Activated CD4-positive, alpha-beta T cell treated with anti-CD3 and anti-CD28 coated beads, Interleukin-2, amount 50 U/mL, for 4 hours (primary cell): ENCODE results near the gene ABCC6.
"Not testable (repeated sequence)": the region's sequence is repeated elsewhere in the genome, so short reads cannot be mapped to it uniquely, and the experiment has no call there.

ENCODE experiments used
- DNase-seq, 2 experiments: peaks; one replicate each; pipeline ENCODE4 v3.0.0-alpha.2; 2020

Gene ABCC6

DNA sequence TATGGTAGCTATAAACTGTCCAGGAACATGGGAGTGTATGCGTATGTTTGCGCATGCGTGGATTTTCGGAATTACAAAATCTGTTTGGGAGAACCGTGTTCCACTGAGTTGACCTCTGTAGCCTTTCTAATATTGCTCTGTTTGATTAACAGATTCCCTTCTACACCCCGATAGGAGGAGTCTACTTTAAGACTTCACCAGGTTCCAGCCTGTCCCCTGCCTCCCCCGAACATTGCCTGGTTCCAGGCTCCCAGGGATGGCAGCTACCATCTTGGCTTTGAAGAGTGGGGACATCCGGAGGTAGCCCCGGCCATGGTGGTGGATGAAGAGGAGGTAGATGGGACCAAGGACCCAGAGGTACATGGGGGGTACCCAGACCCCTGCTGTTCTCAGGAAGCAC is 1.9 kb downstream of the ABCC6 start:
- not testable (repeated sequence) for DNase-seq

DNA sequence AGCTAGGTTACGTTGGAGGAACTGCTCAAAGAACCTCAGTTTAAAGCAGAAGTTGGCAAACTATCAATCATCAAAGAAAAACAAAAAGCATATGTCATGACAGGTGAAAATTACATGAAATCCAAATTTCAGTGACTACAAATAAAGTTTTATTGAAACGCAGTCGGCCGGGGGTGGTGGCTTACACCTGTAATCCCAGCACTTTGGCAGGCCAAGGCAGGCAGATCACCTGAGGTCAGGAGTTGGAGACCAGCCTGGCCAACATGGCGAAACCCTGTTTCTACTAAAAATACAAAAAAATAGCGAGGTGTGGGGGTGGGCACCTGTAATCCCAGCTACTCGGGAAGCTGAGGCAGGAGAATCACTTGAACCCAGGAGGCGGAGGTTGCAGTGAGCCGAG is 2.8 kb downstream of the ABCC6 start:
- DNase-seq, result not testable (repeated sequence)

GRCh38 chr16:16218787-16219186 is 4.5 kb downstream of the ABCC6 start:
- not testable (repeated sequence) for DNase-seq

GRCh38 chr16:16218349-16218748 is 4.9 kb downstream of the ABCC6 start:
- not testable (repeated sequence) for DNase-seq

DNA sequence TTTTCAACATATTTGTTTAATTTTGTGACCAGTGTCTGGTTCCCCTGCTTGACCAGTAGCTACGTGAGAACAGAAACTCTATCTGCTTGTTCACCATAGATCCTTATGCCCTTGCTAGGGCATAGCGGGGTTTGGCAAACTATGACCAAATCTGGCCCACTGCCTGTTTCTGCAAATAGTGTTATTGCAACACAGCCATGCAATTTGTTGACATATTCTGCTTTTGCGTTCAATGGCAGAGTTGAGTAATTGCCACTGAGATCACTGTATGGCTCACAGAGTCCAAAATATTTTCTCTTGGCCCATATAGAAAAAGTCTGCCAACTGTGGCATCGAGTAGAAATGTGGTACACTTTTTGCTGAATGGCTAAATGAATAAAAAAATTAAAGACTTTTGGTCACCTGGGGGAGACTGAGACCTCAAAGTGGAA is 9.4 kb downstream of the ABCC6 start:
- DNase-seq, result not testable (repeated sequence)

DNA sequence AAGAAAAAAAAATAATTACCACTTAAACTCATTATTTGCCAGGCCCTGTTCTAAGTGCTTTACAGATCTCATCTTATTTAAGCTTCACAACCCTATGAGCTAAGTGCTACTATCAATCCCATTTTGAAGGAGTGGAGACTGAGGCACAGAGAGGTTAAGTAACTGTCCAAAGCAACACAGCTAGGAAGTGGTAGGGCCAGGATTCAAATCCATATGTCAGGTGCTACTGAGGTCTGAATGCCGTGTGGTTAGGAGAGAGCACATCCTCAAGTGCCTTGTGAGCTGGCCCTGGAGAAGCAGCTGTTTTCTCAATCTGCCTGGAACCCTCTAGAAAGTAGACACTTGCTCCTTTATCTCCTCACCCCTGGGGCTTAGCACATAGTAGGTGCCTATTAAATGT is 11.9 kb downstream of the ABCC6 start:
- not testable (repeated sequence) for DNase-seq

DNA sequence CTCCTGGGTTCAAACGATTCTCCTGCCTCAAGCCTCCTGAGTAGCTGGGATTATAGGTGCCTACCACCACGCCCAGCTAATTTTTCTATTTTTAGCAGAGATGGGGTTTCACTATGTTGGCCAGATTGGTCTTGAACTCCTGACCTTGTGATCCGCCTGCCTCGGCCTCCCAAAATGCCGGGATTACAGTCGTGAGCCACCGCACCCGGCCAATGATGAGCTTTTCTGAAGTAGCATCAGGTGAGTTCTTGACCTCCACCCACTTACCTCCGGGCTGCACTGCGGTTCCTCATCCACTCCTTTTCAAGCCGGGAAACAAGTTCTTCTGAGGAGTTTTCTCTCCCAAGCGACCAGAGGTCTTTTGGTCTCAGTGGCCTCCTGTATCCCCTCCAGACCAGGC is 14.8 kb downstream of the ABCC6 start:
- DNase-seq, result not testable (repeated sequence)

GRCh38 chr16:16207787-16208334 is 15.4 kb downstream of the ABCC6 start:
- not testable (repeated sequence) for DNase-seq

- not testable (repeated sequence) for DNase-seq
Measured at GRCh38 chr16:16207097-16207786, 16.1 kb downstream of the ABCC6 start.

DNA sequence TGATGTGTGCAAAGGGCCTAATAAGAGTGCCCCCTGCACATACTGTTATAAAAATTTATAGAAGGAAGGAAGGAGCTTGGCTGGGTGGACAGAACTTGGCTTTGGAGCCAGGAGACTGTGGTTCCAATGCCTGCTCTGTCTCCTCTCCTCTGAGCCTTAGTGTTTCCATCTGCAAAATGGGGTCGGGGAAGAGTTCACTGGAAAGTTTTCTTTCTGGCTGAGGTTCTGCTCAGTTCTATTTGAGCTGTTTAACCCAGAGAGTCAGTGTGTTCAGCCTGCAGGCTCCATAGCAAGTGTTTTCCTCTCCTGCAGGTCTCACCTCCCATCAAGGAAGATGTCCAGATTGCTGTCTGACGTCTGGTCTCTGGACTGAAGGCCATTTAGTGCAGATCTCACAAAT is 17.4 kb downstream of the ABCC6 start:
- not testable (repeated sequence) for DNase-seq

GRCh38 chr16:16204552-16204951 is 18.7 kb downstream of the ABCC6 start:
- DNase-seq, result not testable (repeated sequence)

- DNase-seq, result not testable (repeated sequence)
Measured at GRCh38 chr16:16203494-16203893, 19.8 kb downstream of the ABCC6 start.

DNA sequence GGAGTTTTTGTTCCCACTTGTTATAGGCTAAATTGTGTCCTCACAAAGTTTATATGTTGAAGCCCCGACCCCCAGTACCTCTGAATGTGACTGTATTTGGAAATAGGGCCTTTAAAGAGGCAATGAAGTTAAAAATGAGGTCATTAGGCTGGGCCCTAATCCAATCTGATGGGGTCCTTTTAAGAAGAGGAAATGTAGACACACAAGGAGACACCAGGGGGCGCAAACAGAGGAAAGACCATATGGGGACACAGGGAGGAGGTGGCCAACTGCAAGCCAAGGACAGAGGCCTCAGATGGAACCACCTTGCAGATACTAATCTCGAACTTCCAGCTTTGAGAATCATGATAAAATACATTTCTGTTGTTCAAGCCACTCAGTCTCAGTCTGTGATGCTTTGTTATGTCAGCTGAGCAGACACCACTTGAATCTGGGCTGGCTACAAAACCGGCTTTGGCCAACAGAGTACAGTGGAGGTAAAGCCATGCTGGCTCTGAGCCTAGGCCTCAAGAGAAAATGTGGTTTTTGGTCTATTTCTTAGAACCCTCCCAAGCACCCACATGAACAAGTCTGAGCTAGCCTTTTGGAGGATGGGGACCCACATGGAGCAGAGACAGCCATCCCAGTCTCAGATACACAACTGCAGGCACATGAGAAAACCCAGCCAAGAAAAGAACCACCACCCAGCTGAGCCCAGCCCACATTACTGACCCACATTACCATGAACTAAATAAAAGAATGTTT is 20.7 kb downstream of the ABCC6 start:
- DNase-seq, result peak in 1 of 2 experiments; percentile 5

DNA sequence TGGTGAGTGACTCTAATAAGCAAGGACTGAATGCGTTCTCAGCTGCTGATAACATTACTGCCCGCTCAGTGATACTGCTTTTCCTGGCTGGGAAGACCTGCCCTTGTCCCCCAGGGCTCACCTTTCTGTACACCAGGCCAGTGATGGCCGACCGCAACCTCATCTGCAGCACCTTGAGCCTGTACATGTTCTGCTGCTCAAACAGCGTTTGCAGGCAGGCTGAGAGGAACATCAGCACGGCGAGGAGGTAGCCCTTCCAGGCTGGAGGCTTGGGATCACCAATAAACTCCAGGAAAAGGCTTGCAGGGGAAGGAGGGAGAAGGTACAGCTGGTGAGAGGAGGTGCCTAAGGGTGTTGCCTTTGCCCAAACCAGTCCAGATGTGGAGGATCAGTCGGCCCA is 21.4 kb downstream of the ABCC6 start:
- DNase-seq, result not testable (repeated sequence)

DNA sequence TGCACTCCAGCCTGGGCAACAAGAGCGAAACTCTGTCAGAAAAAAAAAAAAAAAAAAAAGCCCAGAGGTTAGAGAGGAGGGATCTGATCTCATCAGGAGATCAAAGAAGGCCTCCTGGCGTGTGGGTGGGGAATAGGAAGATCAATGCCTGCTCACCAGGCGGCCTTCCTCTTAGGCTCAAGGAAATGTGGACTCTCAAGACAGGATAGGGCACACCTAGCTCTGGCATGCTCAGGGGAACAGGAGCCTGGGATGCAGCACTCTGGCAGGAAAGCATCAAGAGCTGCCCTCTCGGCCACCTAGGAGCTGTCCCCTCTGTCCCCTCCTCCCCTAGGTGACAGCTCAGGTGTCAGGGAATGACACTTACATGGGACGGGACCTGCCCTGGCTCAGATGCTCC is 22.9 kb downstream of the ABCC6 start:
- not testable (repeated sequence) for DNase-seq

DNA sequence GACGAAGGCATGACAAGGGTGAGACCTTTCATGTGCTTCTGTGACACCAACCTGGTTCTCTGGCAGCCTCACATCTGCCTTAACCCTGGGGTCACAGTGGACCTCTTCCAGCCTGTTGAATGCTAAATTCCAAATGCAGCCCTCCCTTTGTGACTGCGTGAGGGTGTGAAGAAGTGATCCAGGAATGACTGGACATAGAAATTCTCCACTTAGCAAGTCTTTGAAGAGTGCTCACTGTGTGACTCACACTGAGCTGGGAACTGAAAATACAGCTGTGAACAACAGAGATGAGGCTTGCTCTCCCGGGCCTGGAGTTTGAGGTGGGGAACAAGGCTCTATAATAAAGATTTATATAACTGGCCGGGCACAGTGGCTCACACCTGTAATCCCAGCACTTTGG is 23.9 kb downstream of the ABCC6 start:
- not testable (repeated sequence) for DNase-seq

DNA sequence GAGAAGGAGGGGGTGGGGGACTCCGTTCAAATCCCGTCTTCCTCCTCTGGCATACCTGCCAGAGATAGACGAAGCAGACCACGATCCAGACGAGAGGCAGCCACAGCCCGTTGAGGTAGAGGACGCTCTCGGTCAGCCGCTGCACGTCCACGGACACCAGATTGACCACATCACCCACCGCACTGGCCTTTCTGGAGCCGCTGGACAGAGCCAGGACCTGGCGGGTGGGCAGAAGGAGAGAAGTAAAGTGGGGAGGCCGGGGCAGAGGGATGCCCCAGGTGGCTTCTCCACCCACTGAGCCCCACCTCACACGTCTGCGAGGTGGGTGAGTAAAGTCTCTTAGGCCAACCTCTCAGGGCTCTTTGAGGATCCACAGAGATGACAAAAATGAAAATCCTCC is 25.3 kb downstream of the ABCC6 start:
- no peak for DNase-seq

DNA sequence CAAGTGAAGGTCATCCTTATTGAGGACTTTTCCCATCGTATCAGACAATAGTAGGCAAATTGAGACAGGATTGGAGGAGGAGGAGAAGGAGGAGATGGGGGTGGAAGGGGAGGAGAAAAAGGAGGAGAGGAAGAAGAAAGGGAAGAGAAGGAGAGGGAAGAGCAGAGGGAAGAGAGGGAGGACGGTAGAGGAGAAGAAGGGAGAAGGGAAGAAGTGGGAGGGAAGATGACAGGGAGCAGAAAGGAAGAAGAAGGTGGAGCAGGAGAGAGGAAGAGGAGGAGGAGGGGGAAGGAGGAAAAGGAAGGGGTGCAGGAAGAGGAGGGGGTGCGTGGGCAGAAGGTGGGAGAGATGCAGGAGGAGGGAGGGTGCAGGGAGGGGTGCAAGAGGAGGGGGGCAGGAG is 26.0 kb downstream of the ABCC6 start:
- DNase-seq, result no peak

GRCh38 chr16:16196099-16196498 is 27.2 kb downstream of the ABCC6 start:
- no peak for DNase-seq

DNA sequence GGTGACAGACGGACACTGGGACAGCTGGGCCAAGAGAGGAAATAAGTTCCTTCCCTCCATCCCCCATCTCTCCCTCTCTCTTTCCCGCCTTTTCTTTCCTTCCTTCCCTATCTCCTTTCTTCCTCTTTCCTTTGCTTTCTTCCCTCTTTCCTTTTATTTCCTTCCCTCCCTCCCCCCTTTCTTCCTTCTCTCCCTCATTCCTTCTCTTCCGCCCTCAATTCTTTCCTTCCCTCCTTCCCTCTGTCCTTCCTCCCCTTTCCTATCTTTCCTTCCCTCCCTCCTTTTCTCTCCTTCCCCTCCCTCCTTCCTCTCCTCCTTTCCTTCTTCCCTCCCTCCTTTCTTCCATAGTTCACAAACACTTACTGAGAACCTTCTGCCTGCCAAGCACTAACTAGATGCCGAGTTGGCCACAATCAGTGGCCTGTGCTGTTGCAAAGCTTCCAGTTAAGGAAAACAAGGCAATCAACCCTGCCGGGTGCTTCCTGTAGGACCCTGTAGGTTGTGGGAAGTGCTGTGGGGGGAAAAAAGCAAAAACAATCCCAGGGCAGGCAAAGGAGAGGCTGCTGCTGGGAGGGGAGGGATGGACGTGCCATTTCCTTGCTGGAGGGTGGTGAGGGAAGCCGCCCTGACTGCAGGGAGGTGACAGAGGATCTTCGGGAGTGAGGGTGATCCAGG is 31.7 kb downstream of the ABCC6 start:
- DNase-seq, result no peak

DNA sequence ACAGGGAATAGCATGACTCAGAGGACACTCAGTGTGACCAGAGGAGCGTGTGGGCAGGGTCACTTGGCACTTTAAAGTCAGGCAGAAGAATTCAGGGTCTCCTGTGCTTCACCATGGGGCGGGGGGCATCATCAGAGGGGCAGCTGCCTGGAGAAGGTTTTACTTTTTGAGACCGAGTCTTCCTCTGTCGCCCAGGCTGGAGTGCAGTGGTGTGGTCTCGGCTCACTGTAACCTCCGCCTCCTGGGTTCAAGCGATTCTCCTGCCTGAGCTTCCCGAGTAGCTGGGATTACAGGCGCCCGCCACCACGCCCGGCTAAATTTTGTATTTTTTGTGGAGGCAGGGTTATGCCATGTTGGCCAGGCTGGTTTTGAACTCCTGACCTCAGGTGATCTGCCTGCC is 32.3 kb downstream of the ABCC6 start:
- not testable (repeated sequence) for DNase-seq

DNA sequence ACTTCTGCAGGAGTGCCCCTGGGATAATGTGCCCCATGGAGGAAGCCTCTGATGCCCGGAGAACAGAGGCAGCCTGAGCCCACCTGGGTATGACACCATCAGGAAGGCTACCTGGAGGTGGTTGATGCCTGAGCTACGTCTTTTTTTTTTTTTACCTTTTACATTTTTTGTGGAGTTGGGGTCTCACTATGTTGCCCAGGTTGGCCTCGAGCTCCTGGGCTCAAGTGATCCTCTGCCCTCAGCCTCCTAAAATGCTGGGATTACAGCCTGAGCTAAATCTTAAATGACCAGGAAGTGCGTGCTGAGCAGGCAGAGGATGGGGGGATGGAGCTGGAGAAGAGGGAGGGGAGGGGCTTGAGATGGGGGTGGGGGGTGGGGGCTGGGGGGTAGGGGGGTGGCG is 32.7 kb downstream of the ABCC6 start:
- no peak for DNase-seq

DNA sequence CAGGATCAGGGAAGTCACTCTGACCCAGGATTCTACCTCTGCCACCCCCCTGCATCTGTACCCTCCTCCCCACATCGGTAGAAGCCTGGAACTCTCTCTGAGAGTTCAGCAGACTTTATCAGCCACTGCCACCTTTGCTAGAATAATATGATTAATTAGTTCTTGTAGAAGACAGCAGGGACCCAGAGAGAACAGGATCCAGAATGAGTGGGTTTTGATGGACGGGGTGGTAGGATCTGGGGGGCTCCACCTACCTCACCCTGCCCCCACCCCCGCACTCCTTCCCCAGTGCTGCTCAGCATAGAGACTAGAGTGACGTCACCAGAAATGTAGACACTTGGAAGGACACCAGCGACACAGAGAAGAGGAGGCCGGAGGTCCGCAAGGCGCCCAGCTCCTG is 33.5 kb downstream of the ABCC6 start:
- no peak for DNase-seq
